Neuronal stem cell (in vitro differentiated cells): ENCODE measurements around the gene MAP3K14.

Experiments used
- DNase-seq: peaks from one replicate; pipeline ENCODE4 v3.0.0-alpha.2; 2013; ENCODE audit warnings: low spot score
- H2AFZ ChIP-seq: one replicate; pipeline ENCODE4 v1.6.1; 2013; ENCODE audit warnings: mild to moderate bottlenecking, low read length, inconsistent platforms
- H2AK5ac ChIP-seq: 2 replicates; pipeline ENCODE4 v1.6.1; 2013; ENCODE audit warnings: low read depth, mild to moderate bottlenecking, inconsistent platforms, low read length, moderate library complexity, mixed read lengths
- H2BK120ac ChIP-seq: 2 replicates; pipeline ENCODE4 v1.6.1; 2013; ENCODE audit warnings: low read depth, mild to moderate bottlenecking, inconsistent platforms, low read length, moderate library complexity, mixed read lengths
- H2BK12ac ChIP-seq: one replicate; pipeline ENCODE4 v1.6.1; 2013; ENCODE audit warnings: low read length, inconsistent platforms
- H2BK15ac ChIP-seq: 2 replicates; pipeline ENCODE4 v1.6.1; 2013; ENCODE audit warnings: mild to moderate bottlenecking, low read length, inconsistent platforms, mixed read lengths
- H2BK5ac ChIP-seq: one replicate; pipeline ENCODE4 v1.6.1; 2013; ENCODE audit warnings: inconsistent platforms, mild to moderate bottlenecking, low read length, moderate library complexity
- H3K14ac ChIP-seq: one replicate; pipeline ENCODE4 v1.6.1; 2013; ENCODE audit warnings: low read length, inconsistent platforms
- H3K18ac ChIP-seq: 2 replicates; pipeline ENCODE4 v1.6.1; 2013; ENCODE audit warnings: low read length, inconsistent platforms
- H3K23ac ChIP-seq: 2 replicates; pipeline ENCODE4 v1.6.1; 2013; ENCODE audit warnings: low read depth, mild to moderate bottlenecking, mixed read lengths, low read length, inconsistent platforms; ENCODE audit not compliant: poor library complexity
- H3K27ac ChIP-seq: replicated peaks from 3 replicates; pipeline ENCODE4 v1.5.1; 2013; ENCODE audit warnings: low read length, inconsistent platforms
- H3K27me3 ChIP-seq, 3 experiments: 2 replicates each; pipeline ENCODE4 v1.6.1; 2013; ENCODE audit warnings: low read length in 3 of 3, mild to moderate bottlenecking in 2 of 3, inconsistent platforms in 1 of 3, low read depth in 1 of 3, mixed read lengths in 1 of 3, moderate library complexity in 1 of 3; ENCODE audit not compliant: control insufficient read depth in 3 of 3, insufficient read depth in 3 of 3
- H3K36me3 ChIP-seq, 2 donors: replicated peaks in 1 of 2; 2 replicates each; pipeline ENCODE4 v1.6.1; 2013; ENCODE audit warnings: low read length in 2 of 2; ENCODE audit not compliant: control insufficient read depth in 2 of 2, insufficient read depth in 2 of 2
- H3K4ac ChIP-seq: 2 replicates; pipeline ENCODE4 v1.6.1; 2013; ENCODE audit warnings: inconsistent platforms, mild to moderate bottlenecking, low read length, moderate library complexity
- H3K4me1 ChIP-seq, 2 donors: 1 replicate in 1 of 2; 2 replicates in 1 of 2; pipeline ENCODE4 v1.6.1; 2013; ENCODE audit warnings: low read length in 2 of 2, low read depth in 1 of 2; ENCODE audit not compliant: control insufficient read depth in 2 of 2, insufficient read depth in 1 of 2
- H3K4me2 ChIP-seq: one replicate; pipeline ENCODE4 v1.6.1; 2013; ENCODE audit warnings: mild to moderate bottlenecking, low read length, inconsistent platforms; ENCODE audit not compliant: insufficient read depth, poor library complexity, severe bottlenecking
- H3K4me3 ChIP-seq, 2 donors: 2 replicates each; pipeline ENCODE4 v1.5.1; 2013; ENCODE audit warnings: low read length in 2 of 2, mild to moderate bottlenecking in 2 of 2, inconsistent platforms in 1 of 2, moderate library complexity in 1 of 2
- H3K79me1 ChIP-seq: one replicate; pipeline ENCODE4 v1.6.1; 2013; ENCODE audit warnings: low read depth, mild to moderate bottlenecking, inconsistent platforms, low read length, moderate library complexity
- H3K9ac ChIP-seq: one replicate; pipeline ENCODE4 v1.6.1; 2013; ENCODE audit warnings: mild to moderate bottlenecking, low read depth, low read length, inconsistent platforms; ENCODE audit not compliant: poor library complexity
- H3K9me3 ChIP-seq, 2 donors: replicated peaks in 1 of 2; 2 replicates each; pipeline versions ENCODE3 to v1.6.1; 2013; ENCODE audit warnings: low read length in 2 of 2, mild to moderate bottlenecking in 2 of 2, inconsistent platforms in 1 of 2, low read depth in 1 of 2, mixed read lengths in 1 of 2, moderate library complexity in 1 of 2; ENCODE audit not compliant: control insufficient read depth in 2 of 2, insufficient read depth in 1 of 2
- H4K8ac ChIP-seq: one replicate; pipeline ENCODE4 v1.6.1; 2013; ENCODE audit warnings: low read depth, mild to moderate bottlenecking, inconsistent platforms, low read length, moderate library complexity
- H4K91ac ChIP-seq: one replicate; pipeline ENCODE4 v1.6.1; 2013; ENCODE audit warnings: low read length, low read depth, mild to moderate bottlenecking, inconsistent platforms; ENCODE audit not compliant: poor library complexity
- WGBS, 2 donors: extraction: QIAGEN DNeasy Blood & Tissue Kit; methylation state at CpG; one replicate each; pipeline ENCODE4 v1.1.7; 2013; ENCODE audit warnings: missing lambda C conversion rate in 2 of 2, mixed read lengths in 1 of 2; ENCODE audit not compliant: insufficient read length in 2 of 2, insufficient replicate concordance in 1 of 2; ENCODE audit errors: extremely low coverage in 2 of 2; 5-methylcytosine and 5-hydroxymethylcytosine counted together

The MAP3K14 gene

DNA sequence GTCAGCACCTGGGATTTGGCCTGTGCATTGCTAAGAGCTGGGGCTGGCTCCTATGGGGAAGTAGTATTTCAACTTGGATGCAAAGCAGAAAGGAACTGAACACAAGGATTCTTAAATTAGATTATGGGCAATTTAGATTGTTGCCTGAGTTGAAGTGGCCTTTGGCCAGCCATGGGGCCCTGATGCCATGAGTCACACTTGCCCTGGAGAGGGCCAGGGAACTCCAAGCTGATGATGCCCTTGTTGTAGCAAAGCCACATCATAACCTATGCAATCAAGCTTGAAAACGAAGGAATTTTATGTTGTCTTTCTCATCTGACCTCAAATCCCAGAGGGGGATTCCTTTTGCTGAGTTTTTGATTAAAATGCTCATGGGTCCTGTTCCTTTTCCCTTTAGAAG, 51.0 kb downstream of the MAP3K14 start:
- Histone ChIP-seq H3K27ac (no peak overlapping the region), H3K9me3 (no peaks in the 10 kb centered on the region), H2BK12ac (no peak overlapping the region), H3K14ac (no peak overlapping the region), H3K4ac (no peak overlapping the region), H3K23ac (no peak overlapping the region), H3K9ac (no peak overlapping the region), H2AK5ac (no peak overlapping the region), H4K91ac (no peak overlapping the region), H3K27me3 (peaks cover 0 to 2% (median 0%) of the 10 kb centered on the region in 3 experiments), H3K4me3 (no peak overlapping the region), H2BK120ac (no peak overlapping the region), H2BK15ac (no peak overlapping the region), H3K18ac (no peak overlapping the region), H3K36me3 (peaks cover 50 to 84% of the 10 kb centered on the region in 2 donors), H2AFZ (no peak overlapping the region), H3K4me1 (peaks cover 0 to 12% of the 10 kb centered on the region in 2 donors), H2BK5ac (no peak overlapping the region), H4K8ac (no peak overlapping the region), H3K4me2 (no peak overlapping the region), H3K79me1 (peaks cover 4% of the 10 kb centered on the region)
- no CpG with 5 or more reads among the region's 1 CpG for WGBS, 2 donors
- DNase-seq, result no peak

DNA sequence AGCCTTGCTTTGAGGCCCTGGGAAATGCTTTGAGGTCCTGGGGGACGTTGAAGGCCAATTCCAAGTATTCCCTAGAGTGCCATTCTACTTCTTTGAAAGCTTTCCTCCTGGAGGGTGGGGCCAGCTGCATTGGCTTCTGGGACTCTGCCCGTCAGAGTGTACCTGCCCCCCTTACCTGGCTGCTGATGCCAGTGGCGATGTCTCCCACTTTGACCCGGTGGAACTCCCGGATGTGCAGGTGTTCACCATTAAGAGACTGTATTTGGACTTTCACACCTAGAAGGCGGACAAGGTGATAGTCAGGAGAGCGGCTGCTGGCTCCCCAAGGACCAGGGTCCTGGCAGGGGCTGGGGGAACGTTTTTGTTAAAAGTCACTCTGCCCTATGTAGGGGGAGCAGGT, 51.8 kb downstream of the MAP3K14 start:
- no peaks in the 10 kb centered on the region for H3K9me3 ChIP-seq
- no peak for DNase-seq
- whole genome bisulfite sequencing, 2 donors, result no CpG with 5 or more reads among the region's 8 CpGs
- H3K23ac ChIP-seq, result no peak overlapping the region
- H3K27ac ChIP-seq, result no peak overlapping the region
- H4K8ac ChIP-seq, result no peak overlapping the region
- H3K79me1 ChIP-seq, result peaks cover 4% of the 10 kb centered on the region
- H3K4ac ChIP-seq, result no peak overlapping the region
- no peak overlapping the region for H3K14ac ChIP-seq
- no peak overlapping the region for H3K4me2 ChIP-seq
- no peak overlapping the region for H2AFZ ChIP-seq
- no peak overlapping the region for H2BK5ac ChIP-seq
- peaks cover 45 to 76% of the 10 kb centered on the region in 2 donors for H3K36me3 ChIP-seq
- no peak overlapping the region for H2BK120ac ChIP-seq
- peaks cover 0 to 12% of the 10 kb centered on the region in 2 donors for H3K4me1 ChIP-seq
- peaks cover 0 to 2% (median 0%) of the 10 kb centered on the region in 3 experiments for H3K27me3 ChIP-seq
- no peak overlapping the region for H2BK15ac ChIP-seq
- no peak overlapping the region for H2BK12ac ChIP-seq
- H3K9ac ChIP-seq, result no peak overlapping the region
- no peak overlapping the region for H3K18ac ChIP-seq
- H4K91ac ChIP-seq, result no peak overlapping the region
- no peak overlapping the region for H3K4me3 ChIP-seq
- H2AK5ac ChIP-seq, result no peak overlapping the region

DNA sequence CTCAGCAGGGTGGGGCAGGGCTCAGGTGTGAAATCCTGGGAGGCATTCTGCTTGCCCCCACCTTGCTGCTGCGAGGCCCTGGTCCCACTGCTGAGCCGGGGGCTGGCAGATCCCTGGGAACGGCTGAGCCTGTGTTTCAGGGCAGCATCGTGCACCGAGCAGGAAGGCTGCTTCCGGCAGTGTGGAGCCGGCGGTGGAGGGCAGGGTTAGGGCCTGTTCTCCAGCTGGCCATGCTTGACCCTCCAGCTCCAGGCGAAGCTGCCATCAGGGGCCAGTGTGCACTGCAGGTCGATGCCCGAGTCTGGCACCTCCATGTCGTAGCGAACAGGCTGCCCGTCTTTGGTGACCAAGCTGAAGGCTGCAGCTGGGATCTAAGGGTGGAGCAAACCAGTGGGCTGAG, 52.4 kb downstream of the MAP3K14 start:
- H3K9ac ChIP-seq, result no peak overlapping the region
- no peak overlapping the region for H2AFZ ChIP-seq
- H2BK12ac ChIP-seq, result peak overlapping the region; percentile 50
- H2BK120ac ChIP-seq, result no peak overlapping the region
- no peak overlapping the region for H3K14ac ChIP-seq
- H2BK5ac ChIP-seq, result no peak overlapping the region
- H2BK15ac ChIP-seq, result no peak overlapping the region
- H3K36me3 ChIP-seq, result peaks cover 40 to 70% of the 10 kb centered on the region in 2 donors
- DNase-seq, result no peak
- peaks cover 0 to 12% of the 10 kb centered on the region in 2 donors for H3K4me1 ChIP-seq
- no peak overlapping the region for H3K27ac ChIP-seq
- no CpG with 5 or more reads among the region's 14 CpGs for WGBS, 2 donors
- H4K91ac ChIP-seq, result no peak overlapping the region
- H3K4me3 ChIP-seq, result peak overlapping the region in 1 of 2 donors; percentile 28
- peak overlapping the region; percentile 40 for H3K23ac ChIP-seq
- peaks cover 4% of the 10 kb centered on the region for H3K79me1 ChIP-seq
- H3K4me2 ChIP-seq, result no peak overlapping the region
- no peak overlapping the region for H4K8ac ChIP-seq
- no peak overlapping the region for H3K4ac ChIP-seq
- no peak overlapping the region for H3K18ac ChIP-seq
- H2AK5ac ChIP-seq, result no peak overlapping the region
- no peaks in the 10 kb centered on the region for H3K9me3 ChIP-seq
- peaks cover 0 to 2% (median 0%) of the 10 kb centered on the region in 3 experiments for H3K27me3 ChIP-seq

DNA sequence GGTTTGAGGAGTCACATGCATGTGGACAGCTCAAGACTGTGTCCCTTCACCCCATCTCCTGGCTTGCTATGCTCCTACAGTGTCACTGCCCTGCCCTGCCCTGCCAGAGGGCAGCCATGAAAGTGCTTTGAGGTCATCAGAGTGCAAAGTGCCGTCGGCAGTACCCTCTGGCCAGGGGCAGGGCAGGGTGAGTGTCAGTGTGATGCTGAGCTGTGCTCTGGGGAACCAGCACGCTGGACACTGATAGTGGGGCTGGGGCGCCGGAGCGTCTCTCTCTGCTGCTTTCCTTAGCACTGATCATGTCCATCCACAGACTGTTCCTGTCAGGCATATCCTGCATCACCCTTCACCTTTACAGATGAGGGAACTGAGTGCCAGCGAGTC, 53.4 kb downstream of the MAP3K14 start:
- Histone ChIP-seq H2BK5ac (no peak overlapping the region), H2BK120ac (no peak overlapping the region), H3K4me3 (no peak overlapping the region), H3K9ac (no peak overlapping the region), H3K18ac (no peak overlapping the region), H3K27ac (no peak overlapping the region), H3K9me3 (no peaks in the 10 kb centered on the region), H4K91ac (no peak overlapping the region), H3K4ac (no peak overlapping the region), H3K14ac (peak overlapping the region; percentile 32), H3K79me1 (peaks cover 4% of the 10 kb centered on the region), H3K36me3 (peaks cover 33 to 61% of the 10 kb centered on the region in 2 donors), H2BK15ac (no peak overlapping the region), H2BK12ac (no peak overlapping the region), H3K23ac (no peak overlapping the region), H3K4me1 (peaks cover 0 to 10% of the 10 kb centered on the region in 2 donors), H2AFZ (no peak overlapping the region), H2AK5ac (no peak overlapping the region), H3K4me2 (no peak overlapping the region), H3K27me3 (peaks cover 0 to 2% (median 0%) of the 10 kb centered on the region in 3 experiments), H4K8ac (no peak overlapping the region)
- no CpG with 5 or more reads among the region's 7 CpGs for WGBS, 2 donors
- no peak for DNase-seq
